CD14-positive monocyte (primary cell): ENCODE results near the gene CMC4. TPM values are rescaled to one million over a fixed set of nuclear protein-coding genes. Genes with fewer than 3 reads are reported as not detected.
A peak's percentile ranks its signal among the peaks of the same experiment; 100 is the strongest.

Experiments used
- DNase-seq, 3 donors: peaks; one replicate each; pipeline ENCODE4 v3.0.0-alpha.2; 2011 to 2022
- H2AFZ ChIP-seq: 2 replicates; pipeline ENCODE4 v1.6.0; 2012; ENCODE audit warnings: mild to moderate bottlenecking, low read depth, low read length, inconsistent platforms; ENCODE audit not compliant: insufficient read depth, poor library complexity, severe bottlenecking
- H3K27ac ChIP-seq, 2 donors: 1 replicate in 1 of 2; 2 replicates in 1 of 2; pipeline ENCODE4 v1.5.1; 2012 to 2013; ENCODE audit warnings: low read length in 2 of 2, control low read depth in 1 of 2, inconsistent platforms in 1 of 2, low read depth in 1 of 2, mild to moderate bottlenecking in 1 of 2
- H3K27me3 ChIP-seq, 2 donors: one replicate each; pipeline versions ENCODE4 v1.6.0 to v1.6.1; 2011 to 2013; ENCODE audit warnings: low read length in 2 of 2; ENCODE audit not compliant: control insufficient read depth in 2 of 2, insufficient read depth in 2 of 2
- H3K36me3 ChIP-seq, 2 donors: replicated peaks in 1 of 2; 1 replicate in 1 of 2; 2 replicates in 1 of 2; pipeline versions ENCODE4 v1.5.1 to v1.6.1; 2012 to 2013; ENCODE audit warnings: low read length in 2 of 2, control low read depth in 1 of 2, inconsistent platforms in 1 of 2, mild to moderate bottlenecking in 1 of 2; ENCODE audit not compliant: insufficient read depth in 2 of 2, control insufficient read depth in 1 of 2
- H3K4me1 ChIP-seq, 2 donors: 1 replicate in 1 of 2; 2 replicates in 1 of 2; pipeline versions ENCODE4 v1.5.1 to v1.6.1; 2012 to 2013; ENCODE audit warnings: low read length in 2 of 2, control low read depth in 1 of 2, inconsistent platforms in 1 of 2, mild to moderate bottlenecking in 1 of 2, moderate library complexity in 1 of 2; ENCODE audit not compliant: insufficient read depth in 2 of 2, control insufficient read depth in 1 of 2
- H3K4me2 ChIP-seq: replicated peaks from 2 replicates; pipeline ENCODE3; 2012; ENCODE audit warnings: low read length, moderate library complexity, mild to moderate bottlenecking; ENCODE audit not compliant: poor library complexity, severe bottlenecking; ENCODE audit errors: extremely low read depth
- H3K4me3 ChIP-seq, 3 experiments: fragments of 200-600 bp in 1 of 3; sonication (generic) in 1 of 3; replicated peaks in 1 of 3; 1 replicate in 2 of 3; 2 replicates in 1 of 3; pipeline ENCODE4 v1.5.1; 2011 to 2013; ENCODE audit warnings: low read length in 3 of 3, mild to moderate bottlenecking in 3 of 3, control low read depth in 2 of 3, low read depth in 2 of 3, inconsistent platforms in 1 of 3, moderate library complexity in 1 of 3
- H3K79me2 ChIP-seq: 2 replicates; pipeline ENCODE4 v1.6.0; 2012; ENCODE audit warnings: mild to moderate bottlenecking, control low read depth, inconsistent platforms, low read length, moderate library complexity; ENCODE audit not compliant: insufficient read depth
- H3K9ac ChIP-seq: 2 replicates; pipeline ENCODE4 v1.6.0; 2017; ENCODE audit warnings: low read length, mild to moderate bottlenecking; ENCODE audit not compliant: insufficient read depth, poor library complexity, severe bottlenecking
- H3K9me3 ChIP-seq, 2 donors: replicated peaks in 1 of 2; 1 replicate in 1 of 2; 2 replicates in 1 of 2; pipeline versions ENCODE4 v1.5.1 to v1.6.1; 2012 to 2013; ENCODE audit warnings: low read length in 2 of 2, control low read depth in 1 of 2; ENCODE audit not compliant: control insufficient read depth in 1 of 2, insufficient read depth in 1 of 2
- H4K20me1 ChIP-seq: 2 replicates; pipeline ENCODE4 v1.6.0; 2012; ENCODE audit warnings: mild to moderate bottlenecking, low read length, control low read depth, moderate library complexity; ENCODE audit not compliant: insufficient read depth
- H3K27ac Mint-ChIP-seq, 7 donors: one replicate each; pipeline ENCODE4 v1.8.0; 2020; ENCODE audit warnings: mild to moderate bottlenecking in 7 of 7, mixed read lengths in 7 of 7, moderate library complexity in 6 of 7, inconsistent platforms in 2 of 7
- H3K27me3 Mint-ChIP-seq, 3 donors: one replicate each; pipeline ENCODE4 v1.8.0; 2021 to 2022; ENCODE audit warnings: low read depth in 3 of 3, mild to moderate bottlenecking in 3 of 3, mixed read lengths in 3 of 3, moderate library complexity in 3 of 3, inconsistent platforms in 1 of 3
- H3K36me3 Mint-ChIP-seq, 2 donors: one replicate each; pipeline ENCODE4 v1.8.0; 2020; ENCODE audit warnings: mixed read lengths in 2 of 2, inconsistent platforms in 1 of 2, mild to moderate bottlenecking in 1 of 2
- H3K4me1 Mint-ChIP-seq: one replicate; pipeline ENCODE4 v1.8.0; 2020; ENCODE audit warnings: mild to moderate bottlenecking, mixed read lengths
- H3K4me3 Mint-ChIP-seq, 2 donors: one replicate each; pipeline ENCODE4 v1.8.0; 2020; ENCODE audit warnings: mild to moderate bottlenecking in 2 of 2, mixed read lengths in 2 of 2, moderate library complexity in 1 of 2
- H3K9me3 Mint-ChIP-seq, 7 donors: one replicate each; pipeline ENCODE4 v1.8.0; 2020 to 2022; ENCODE audit warnings: mixed read lengths in 7 of 7, mild to moderate bottlenecking in 6 of 7, moderate library complexity in 6 of 7, inconsistent platforms in 2 of 7
- CTCF ChIP-seq: fragments of 200-600 bp; IDR thresholded peaks from one replicate; pipeline ENCODE4 v1.8.0; 2022; ENCODE audit warnings: antibody characterized with exemption, mild to moderate bottlenecking
- WGBS: methylation state at CpG from one replicate; pipeline ENCODE4 v1.1.5; 2013; ENCODE audit warnings: missing lambda C conversion rate; ENCODE audit not compliant: insufficient coverage; 5-methylcytosine and 5-hydroxymethylcytosine counted together
- intact Hi-C, 2 donors: fragments of 100-400 bp; cut with micrococcal nuclease; formaldehyde crosslinking; loops; one replicate each; pipeline versions ENCODE4 v1.15.0 to v1.15.1; 2023
- polyA plus RNA-seq, 3 donors: library from polyadenylated mRNA; depleted of rRNA in 1 of 3; unstranded in 2 of 3; stranded (reverse) in 1 of 3; fragments of 300-500 nt in 2 of 3; fragments of >200 nt in 1 of 3; fragmentation: Illumina TruSeq in 2 of 3; gene quantifications; 1 replicate in 2 of 3; 2 replicates in 1 of 3; pipeline ENCODE4 v1.2.3, GENCODE V29; 2012 to 2021

CMC4 gene
- polyA plus RNA-seq, 3 donors: 6.4 to 11.1 (median 10.1) TPM

- Mint-ChIP-seq H3K4me3 (no peak overlapping the region), H3K4me1 (peaks cover 3% of the 10 kb centered on the region), H3K9me3 (peaks cover 0 to 8% (median 2%) of the 10 kb centered on the region in 7 donors), H3K36me3 (peaks cover 26 to 29% of the 10 kb centered on the region in 2 donors), H3K27ac (no peak overlapping the region), H3K27me3 (no peaks in the 10 kb centered on the region)
- intact Hi-C loops: no loop called here
- peaks cover 7 to 21% of the 10 kb centered on the region in 2 donors for H3K36me3 ChIP-seq
- WGBS: no CpG with 5 or more reads among the region's 4 CpGs
- TF ChIP-seq CTCF: no peak
- no peak overlapping the region for H3K4me3 ChIP-seq
- H3K79me2 ChIP-seq: peaks cover 24% of the 10 kb centered on the region
- H2AFZ ChIP-seq: no peak overlapping the region
- H3K4me1 ChIP-seq: no peaks in the 10 kb centered on the region
- no peaks in the 10 kb centered on the region for H4K20me1 ChIP-seq
- H3K9ac ChIP-seq: no peak overlapping the region
- no peak overlapping the region for H3K4me2 ChIP-seq
- DNase-seq: no peak
- no peak overlapping the region for H3K27ac ChIP-seq
- H3K9me3 ChIP-seq: no peaks in the 10 kb centered on the region
- H3K27me3 ChIP-seq: no peaks in the 10 kb centered on the region
Measured at GRCh38 chrX:155035688-155036087, 35.2 kb downstream of the CMC4 start.

GRCh38 chrX:155031657-155032056, 39.3 kb downstream of the CMC4 start:
- no peak for TF ChIP-seq CTCF
- no peak overlapping the region for H3K4me3 Mint-ChIP-seq
- peaks cover 5 to 6% of the 10 kb centered on the region in 2 donors for H3K4me1 ChIP-seq
- peaks cover 39% of the 10 kb centered on the region for H3K79me2 ChIP-seq
- H4K20me1 ChIP-seq: no peaks in the 10 kb centered on the region
- H3K4me2 ChIP-seq: no peak overlapping the region
- peaks cover 22 to 24% of the 10 kb centered on the region in 2 donors for H3K36me3 Mint-ChIP-seq
- intact Hi-C loops: no loop called here
- peak overlapping the region in 1 of 7 donors; percentile 35 for H3K27ac Mint-ChIP-seq
- no peak overlapping the region for H2AFZ ChIP-seq
- H3K27me3 Mint-ChIP-seq: peaks cover 0 to 1% (median 0%) of the 10 kb centered on the region in 3 donors
- peaks cover 7 to 21% of the 10 kb centered on the region in 2 donors for H3K36me3 ChIP-seq
- H3K4me1 Mint-ChIP-seq: peaks cover 6% of the 10 kb centered on the region
- no peak overlapping the region for H3K27ac ChIP-seq
- H3K9ac ChIP-seq: no peak overlapping the region
- DNase-seq: no peak
- no CpG with 5 or more reads among the region's 5 CpGs for WGBS
- no peaks in the 10 kb centered on the region for H3K27me3 ChIP-seq
- peaks cover 0 to 10% (median 2%) of the 10 kb centered on the region in 7 donors for H3K9me3 Mint-ChIP-seq
- no peak overlapping the region for H3K4me3 ChIP-seq
- no peaks in the 10 kb centered on the region for H3K9me3 ChIP-seq
